NCI-H1092 treated with DMSO at 0.1 percent for 48 hours (cell line): ENCODE data around the gene DICER1.
"Not testable (repeated sequence)": the region's sequence is repeated elsewhere in the genome, so short reads cannot be mapped to it uniquely, and the experiment has no call there.

Experiments
- DNase-seq: peaks from one replicate; lab custom pipeline; 2025; lab: John Stamatoyannopoulos, UW

The DICER1 gene

DNA sequence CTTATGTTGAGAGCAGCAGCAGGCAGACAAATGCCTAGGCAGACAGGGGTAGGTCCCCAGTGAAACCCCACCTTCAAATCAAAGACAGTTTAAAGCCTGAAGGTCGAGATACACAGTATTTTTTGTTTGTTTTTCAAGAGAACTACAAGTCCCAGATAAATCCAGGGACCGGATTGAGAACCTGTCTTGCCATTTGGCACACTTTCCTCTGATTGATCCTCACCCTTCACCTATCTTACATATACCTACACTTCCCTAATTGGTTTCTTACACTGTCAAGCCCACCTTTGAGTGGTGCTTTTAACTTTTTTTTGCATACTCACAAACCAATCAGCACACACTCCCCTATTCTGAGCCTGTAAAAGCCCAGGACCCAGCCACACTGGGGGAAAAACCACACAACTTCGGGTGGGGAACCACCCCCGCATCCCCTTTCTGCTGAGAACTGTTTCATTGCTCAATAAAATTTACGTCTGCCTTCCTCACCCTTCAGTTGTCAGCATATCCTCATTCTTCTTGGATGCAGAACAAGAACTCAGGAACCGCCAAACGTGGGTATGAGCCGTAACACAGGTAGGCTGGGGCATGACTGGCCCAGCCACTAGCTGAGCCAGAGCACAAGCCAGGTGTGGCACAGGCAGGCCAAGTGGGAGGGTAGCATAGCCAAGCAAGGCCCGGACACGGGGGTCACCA, 11.1 kb downstream of the DICER1 start:
- no peak for DNase-seq

DNA sequence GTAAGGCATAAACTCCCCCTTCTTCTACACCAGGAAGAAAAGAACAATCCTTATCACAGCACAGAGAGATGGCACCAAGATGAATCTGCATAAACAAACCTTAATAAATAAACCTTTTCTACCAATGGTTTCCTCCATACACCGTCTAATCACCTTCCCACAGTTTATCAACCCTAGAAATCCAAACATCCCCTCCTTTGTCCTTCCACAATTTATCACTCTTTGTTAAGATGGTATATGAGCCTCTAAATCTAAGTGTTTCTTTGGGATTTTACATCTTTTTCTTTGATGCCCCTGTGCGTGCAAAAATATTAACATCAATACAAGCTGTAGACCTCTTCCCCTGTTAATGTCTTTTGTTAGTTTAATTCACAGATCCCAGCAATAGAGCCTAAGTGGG, 12.5 kb downstream of the DICER1 start:
- no peak for DNase-seq

DNA sequence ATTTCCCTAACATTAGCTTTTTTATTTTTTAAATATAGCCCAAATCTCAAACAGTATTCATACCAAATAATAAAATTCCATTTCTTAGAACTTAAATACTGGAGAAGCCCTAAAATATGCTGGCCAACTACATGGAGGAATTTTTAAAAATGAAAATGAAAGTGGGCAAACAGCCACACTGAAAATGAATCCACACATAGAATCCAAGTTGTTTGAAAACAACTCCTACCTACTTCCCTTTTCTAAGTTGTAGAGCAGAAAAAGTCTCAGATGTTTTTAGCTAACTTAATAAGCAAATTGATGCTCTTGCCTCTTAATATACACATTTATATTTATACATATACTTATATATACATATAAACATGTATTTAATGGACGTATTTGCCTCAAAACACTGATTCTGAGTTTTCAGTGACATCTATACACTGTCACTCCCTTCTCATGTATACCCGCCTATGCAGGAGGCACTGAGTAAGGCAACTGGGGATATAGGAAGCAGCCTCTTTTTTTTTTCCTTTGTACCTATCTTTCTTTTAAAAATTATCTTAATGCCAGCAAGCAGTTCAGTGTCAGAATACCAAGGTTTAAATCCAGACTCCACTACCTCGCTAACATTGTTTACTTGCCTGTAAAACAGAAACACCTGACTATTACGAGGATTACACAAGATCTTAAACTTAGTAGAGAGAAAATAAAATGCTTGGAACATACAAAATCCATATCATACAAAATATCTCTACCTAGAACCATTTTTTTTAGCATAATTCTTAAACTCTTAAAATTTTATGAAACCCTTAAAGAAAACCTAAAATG, 13.3 kb downstream of the DICER1 start:
- DNase-seq = no peak

DNA sequence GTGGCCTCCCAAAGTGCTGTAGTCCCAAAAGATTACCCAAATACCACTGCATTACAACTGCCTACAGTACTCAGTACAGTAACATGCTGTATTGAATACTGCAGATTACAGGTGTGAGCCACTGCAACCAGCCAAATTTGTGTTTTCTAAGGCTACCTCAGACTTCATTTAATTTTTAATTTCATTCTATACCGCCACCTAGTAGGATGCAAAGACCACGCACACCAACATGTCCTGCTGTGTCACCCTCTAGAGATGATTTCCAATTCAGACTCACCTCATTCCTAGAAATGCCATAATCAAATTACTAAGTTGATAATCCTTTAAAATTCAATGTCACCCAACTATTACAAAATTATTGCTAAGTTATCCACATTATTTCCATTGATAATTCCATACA, 15.1 kb downstream of the DICER1 start:
- DNase-seq = no peak

DNA sequence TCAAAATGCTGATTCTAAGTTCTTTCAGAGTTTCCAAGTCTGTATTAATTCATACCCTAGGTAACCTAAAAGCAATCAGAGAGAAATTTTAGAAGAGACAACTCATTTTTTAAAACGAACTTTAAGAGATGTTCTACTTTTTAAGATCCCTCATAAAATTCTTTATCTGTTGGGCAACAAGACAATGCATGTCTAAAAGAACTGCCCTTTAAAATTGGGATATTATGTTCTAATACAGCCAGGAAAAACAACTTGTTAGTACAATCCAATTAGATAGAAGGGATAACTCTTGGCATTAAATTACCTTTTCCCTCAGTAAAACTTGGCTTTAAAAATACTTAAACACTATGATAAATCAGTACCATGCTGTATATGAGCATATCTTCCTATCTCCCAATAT, 15.6 kb downstream of the DICER1 start:
- DNase-seq = no peak

DNA sequence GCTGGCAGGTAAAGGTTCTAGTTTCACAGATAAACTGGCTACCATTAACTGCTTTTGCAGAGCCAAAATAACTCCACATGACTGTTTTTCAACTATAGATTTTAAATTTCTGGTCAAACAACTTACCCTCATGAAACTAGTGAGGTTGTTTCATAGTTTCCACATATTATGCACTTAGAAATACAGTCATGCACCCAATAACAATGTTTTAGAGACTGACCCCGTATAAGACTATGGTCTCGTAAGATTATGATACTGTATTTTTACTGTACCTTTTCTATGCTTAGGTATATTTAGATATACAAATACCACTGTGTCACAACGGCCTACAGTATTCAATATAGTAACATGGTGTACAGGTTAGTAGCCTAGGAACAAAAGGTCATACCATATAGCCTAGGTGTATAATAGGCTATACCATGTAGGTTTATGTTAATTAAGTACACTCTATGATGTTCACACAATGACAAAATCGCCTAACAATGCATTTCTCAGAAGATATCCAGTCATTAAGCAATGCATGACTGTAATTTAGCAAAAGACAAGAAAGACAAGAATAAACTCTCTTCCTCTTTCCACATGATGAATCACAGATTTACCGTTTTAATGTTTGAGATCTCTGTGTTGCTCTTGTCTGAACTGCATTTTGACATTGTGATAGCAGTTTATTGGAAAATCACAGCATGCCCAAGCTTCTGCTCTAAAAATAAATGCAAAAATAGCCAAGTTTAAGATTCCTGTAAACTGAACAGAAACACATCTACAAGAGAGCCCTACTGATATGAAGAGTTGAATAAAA, 17.1 kb downstream of the DICER1 start:
- DNase-seq = no peak

DNA sequence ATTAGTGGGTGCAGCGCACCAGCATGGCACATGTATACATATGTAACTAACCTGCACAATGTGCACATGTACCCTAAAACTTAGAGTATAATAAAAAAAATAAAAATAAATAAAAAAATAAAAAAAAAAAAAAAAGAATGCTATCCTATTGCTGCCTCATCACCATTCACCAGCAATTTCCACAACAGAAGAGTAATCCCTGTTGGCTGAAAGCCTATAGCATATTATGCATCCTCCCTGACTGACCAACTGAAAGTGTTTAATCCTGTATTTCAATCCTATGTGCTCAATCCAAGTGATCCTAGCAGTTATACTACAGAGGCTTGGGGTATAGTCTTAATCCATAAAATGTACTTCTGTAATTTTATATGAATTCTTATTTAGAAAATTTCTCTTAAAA, 18.5 kb downstream of the DICER1 start:
- no peak for DNase-seq

DNA sequence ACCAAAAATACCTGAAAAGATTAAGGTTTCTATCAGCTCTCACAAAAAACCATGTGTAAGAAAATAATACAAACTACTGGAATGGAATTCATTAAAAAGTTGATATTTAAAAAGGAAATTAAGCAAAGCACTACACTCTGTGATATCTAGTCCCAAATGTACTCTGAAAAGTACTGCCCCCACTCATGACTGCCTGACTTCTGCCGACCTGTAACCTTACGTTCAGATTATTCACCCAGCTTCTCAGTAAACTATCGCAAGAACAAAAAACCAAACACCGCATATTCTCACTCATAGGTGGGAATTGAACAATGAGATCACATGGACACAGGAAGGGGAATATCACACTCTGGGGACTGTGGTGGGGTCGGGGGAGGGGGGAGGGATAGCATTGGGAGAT, 18.9 kb downstream of the DICER1 start:
- DNase-seq = not testable (repeated sequence)

DNA sequence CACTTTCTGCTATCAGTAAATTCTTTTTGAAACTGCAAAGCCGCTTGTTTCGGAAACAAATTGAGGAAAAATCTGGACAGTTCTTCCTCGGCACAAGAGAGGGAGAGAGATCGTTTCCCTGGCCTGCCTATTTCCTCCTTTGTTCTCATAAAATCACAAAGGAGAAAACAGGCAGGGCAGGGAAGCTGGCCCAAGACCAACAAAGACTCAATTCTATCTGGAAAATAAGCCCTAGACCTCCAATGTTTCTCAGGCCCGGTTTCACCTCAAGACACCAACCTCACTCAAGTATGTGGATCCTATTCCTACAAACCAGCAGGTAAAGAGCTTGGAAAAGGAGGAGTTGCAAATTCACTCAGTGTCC, 19.5 kb downstream of the DICER1 start:
- no peak for DNase-seq

DNA sequence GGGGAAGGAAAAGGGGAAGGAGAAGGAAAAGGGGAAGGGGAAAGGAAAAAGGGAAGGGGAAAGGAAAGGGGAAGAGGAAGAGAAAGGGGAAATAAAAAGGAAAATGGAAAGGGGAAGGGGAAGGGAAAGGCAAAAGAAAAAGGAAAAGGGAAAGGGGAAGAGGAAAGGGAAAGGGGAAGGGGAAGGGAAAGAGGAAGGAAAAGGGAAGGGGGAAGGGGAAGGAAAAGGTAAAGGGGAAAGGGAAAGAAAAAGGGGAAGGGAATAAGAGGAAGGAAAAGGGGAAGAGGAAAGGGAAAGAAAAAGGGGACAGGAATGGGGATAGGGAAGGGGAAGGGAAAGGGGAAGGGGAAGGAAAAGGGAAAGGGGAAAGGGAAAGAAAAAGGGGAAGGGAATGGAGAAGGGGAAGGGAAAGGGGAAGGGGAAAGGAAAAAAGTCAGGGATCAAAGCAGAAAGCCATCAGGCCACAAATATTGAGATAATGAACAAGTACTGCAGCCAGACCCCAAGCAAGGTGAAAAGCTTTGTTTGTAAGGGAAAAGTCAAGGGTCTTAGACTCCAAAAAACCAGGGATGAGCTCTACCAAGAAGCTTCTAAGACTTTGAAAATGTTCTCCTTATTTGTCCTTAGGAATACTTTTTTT, 20.0 kb downstream of the DICER1 start:
- DNase-seq = no peak

DNA sequence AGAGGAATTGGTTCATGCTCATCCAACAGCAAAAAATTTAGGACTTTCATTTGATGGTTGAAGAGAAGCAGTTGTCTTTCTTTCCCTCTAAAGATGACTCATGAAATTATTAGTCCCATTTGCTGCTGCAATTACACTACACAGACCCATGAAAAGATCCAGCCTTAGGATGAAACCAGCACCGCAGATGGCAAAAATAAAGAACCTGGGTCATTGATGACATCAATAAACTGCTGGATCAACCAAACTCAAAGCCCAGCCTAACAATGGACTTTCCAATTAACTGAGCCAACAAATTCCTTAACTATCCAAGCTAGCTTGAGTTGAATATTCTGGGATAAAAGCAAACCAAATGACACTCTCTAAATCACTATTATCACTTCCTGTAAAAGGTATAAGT, 20.7 kb downstream of the DICER1 start:
- no peak for DNase-seq

DNA sequence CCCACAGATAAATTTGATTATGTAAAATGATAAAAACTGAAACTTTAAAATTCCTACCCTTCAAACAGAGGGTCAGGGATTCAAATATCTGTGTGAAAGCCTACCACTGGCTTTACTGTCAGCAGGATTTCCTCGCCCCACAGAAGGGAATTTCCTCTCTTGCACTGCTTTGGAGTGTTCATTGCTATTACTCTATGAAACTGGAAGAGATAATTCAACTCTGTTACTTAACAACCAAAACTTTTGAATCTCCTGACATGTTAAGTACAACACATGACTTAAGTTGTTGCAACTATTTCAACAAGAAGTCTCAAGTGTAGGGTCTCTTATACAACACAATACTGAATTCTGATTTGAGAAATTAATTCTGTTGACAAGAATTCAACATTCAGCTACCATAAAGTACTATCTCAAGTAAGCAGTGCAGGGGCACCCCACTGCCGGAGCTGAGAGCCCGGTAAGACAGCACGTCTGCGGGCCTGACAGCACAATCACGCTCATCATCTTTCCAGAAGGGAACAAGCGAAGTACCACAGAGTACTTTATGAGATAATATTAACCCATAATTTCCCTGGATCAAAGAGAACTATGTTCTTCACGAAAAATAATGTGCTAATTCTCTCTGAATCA, 22.9 kb downstream of the DICER1 start:
- no peak for DNase-seq

DNA sequence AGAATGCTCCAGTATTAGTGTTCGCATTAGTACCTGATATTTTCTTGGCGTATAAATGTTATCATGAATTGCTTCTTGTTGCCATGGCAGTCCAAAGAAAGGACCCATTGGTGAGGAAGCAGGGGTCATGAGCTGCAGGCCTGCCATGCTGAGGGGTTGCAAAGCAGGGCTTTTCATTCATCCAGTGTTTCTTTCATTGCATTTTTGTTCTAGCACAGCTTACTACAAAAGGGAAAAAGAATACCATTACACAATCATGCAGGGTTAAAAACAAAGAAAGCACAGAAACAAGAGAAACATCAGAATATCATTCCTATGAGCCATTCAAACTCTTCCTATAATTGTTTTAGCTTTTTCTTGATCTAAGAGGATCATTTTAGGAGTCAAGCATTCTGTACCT, 24.0 kb downstream of the DICER1 start:
- no peak for DNase-seq

DNA sequence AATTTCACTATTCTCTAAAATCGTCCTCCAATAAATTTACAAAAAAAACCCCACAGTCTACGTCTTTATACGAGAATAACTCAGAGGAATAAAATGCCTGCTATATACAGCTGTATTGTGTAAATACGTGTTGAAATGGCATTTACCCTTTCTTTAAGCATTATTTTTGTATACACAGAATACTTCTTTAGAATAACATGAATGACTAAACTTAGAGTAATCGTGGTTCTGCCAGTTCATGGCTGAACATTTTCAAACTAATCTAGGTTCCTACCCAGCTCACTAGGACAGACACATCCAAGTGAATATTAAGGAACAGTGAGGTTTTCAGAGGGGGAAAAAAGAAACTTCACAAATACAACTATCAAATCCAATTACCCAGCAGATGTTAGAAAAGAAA, 24.6 kb downstream of the DICER1 start:
- no peak for DNase-seq

DNA sequence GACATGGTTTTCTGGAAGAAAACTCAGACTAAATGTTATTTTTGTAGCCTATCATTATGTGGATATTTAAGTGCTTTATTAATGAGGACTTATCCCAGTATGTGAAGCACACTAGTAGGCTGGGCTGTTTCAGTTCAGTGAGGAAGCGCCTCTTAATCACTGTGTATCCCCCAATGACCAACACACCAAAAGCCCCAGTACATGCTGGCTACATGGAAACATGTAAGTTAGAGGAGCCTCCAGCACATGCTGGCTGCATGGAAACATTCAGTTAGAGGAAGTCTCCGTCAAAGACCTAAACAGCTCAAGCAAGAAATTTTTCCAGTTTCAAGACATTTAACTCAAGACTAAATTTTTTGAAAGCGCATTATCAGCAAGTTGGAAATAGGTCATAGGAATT, 26.8 kb downstream of the DICER1 start:
- DNase-seq = no peak

DNA sequence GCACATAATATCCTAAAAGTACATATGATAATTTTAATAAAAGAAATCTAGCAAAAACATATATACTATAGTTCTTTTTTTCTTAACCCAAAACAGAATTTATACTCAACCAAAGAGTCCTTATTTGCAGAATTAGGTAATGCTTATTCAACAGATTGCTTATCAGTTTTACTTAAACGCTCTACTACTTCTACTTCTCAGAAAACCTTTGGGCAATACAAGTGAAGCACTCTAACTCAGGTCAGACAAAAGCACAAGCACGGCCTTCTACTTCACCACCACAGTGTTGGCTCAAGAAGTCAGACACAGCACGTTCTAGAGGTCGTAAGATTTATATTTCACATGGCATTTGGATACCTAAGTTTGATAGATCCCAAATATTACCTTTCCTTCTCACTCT, 29.2 kb downstream of the DICER1 start:
- DNase-seq = no peak

DNA sequence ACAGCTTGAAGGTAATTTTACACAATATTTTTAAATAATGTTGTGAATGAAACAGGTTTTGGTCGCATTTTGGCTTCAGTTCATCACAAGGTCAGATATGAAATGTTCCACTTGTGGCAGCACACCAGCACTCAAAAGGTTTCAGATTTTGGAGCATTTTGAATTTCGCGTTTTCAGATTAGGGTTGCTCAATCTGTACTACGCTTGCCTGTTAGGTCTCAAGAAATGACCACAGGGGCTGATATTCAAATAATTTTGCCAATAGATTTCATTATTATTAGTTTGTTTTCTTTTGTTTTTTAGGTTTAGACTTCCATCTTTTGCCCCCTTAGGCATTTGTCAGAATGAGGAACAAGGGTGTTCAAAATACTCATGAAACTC, 29.8 kb downstream of the DICER1 start:
- DNase-seq = no peak

DNA sequence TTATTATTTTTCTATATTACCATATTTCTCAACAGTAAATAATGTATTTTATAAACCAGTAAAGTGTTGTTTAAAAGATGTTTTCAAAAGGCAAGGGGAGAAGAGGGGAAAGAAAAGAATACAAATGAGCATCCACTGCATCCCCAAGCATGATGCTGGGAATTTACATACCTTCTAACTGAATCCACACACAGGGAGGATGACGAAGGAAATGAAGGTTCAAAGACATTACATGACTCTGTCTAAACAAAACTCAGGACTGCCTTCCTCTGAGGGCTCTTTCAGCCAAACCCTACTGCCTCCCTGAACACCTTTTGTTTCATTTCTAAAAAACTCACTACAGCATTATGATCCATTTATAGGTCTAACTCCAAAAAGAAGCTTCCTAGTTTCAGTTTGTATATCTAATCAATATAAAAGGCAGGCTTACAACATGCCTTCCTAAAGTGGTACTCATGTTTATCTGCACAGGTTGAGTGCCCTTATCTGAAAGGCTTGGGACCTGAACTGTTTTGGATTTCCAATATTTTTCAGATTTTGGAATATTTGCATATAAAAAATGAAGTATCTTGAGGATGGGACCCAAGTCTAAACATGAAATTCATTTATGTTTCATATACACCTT, 30.3 kb downstream of the DICER1 start:
- DNase-seq = no peak

DNA sequence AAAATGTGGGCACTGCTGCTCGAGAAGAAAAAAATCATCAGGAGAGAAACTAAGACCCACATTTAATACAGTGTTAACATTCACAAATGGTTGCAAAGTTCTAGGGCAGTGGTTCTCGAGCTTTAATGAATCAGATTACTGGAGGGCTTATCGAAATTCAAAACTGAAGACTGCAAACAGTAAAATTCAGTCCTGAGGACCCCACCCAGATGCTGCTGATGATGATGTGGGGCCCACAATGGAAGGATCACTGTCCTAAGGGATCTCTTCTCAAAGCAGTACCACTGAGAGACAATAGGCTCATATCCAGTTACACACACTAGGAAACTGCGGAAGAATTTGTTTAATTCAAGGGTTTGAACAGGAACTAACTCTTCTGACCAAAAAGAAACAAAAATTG, 31.4 kb downstream of the DICER1 start:
- DNase-seq = no peak

DNA sequence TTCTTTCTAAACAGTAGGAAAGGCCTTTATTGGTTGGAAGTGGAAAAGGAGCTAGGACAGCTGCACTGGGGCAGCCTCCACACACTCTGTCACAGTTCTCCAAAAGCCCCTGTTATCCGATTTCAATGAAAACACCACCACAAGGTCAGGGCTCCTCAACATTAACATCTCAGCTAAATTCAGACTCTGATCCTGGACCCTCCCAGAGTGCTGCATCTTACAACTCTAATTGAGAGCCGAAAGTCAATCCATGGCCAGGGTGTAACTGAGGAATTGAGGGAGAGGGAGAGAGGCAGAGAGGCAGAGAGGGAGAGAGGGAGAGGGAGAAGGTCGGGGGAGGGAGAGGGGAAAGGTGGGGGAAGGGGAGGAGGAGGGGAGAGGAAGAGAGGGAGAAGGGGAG, 32.1 kb downstream of the DICER1 start:
- no peak for DNase-seq

DNA sequence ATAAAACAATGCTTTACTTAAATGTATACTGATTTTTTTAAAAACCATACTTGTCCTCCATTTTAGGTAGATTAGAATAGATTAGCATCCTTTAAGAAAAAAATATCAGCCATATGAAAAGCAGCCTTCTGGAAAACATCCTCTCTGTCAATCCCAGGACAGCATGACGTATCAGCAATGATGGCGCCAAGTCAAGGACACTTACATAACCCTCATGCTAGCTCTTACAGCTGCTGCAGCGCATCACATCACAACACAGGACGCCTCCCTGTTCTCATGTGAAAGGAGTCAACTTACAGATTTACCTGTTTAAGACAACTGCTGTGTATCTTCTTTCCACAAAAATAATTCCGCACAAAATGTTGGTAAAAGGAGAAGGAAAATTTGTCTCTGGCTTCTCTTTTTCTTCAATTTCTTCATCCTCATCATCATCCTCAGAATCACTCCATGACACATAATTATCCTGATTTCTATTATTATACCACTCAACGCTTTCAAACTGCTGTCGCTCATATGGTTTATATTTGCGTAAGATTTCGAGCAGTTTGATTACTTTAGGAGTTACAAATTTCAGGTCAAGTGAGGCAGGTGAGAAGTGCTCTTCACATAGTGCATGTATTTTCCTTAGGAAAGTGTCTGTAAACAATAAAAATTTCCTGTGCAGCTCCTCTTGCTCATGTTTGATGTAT, 33.3 kb downstream of the DICER1 start:
- no peak for DNase-seq
